ENCODE measurements around the gene NUP98.

Gene NUP98

DNA sequence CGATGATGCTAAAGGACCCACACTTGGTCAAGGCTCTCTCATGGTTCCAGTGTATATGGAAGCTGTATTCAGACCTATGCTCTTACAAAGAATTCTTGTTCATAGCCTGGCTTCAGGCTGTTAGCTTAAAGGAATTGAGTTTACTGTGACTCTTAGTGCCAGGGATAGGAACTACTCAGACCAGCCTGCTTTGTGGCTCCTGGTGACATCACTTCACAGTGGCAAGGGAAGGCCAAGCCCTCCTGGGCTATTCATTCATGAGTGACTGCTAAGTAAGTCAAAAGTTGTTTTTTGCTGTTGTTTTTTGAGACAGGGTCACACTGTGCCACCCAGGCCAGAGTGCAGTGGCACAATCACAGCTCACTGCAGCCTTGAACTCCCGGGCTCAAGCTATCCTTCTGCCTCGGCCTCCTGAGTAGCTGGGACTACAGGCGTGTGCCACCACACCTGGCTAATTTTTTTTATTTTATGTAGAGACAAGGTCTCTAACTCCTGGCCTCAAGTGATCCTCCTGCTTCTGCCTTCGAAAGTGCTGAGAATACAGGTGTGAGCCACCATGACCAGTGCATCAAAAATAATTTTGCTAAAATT, 165.2 kb downstream of the NUP98 start:
- no peak for DNase-seq

DNA sequence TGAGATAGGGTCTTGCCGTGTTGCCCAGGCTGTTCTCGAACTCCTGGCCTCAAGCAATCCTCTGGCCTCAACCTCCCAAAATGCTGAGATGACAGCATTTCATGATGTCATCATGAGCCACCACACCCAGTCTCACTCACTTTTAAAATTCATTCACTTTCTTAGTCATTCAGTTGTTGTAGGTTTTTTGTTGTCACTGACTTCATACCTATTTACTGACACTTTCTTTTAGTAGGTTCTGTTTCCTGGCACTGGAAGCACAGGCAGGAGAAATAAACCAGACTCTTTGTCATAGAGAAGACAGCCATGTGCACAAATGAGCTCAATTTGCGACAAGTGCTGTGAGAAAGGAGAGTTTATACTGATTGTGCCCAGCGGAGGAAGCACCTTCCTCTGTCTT, 166.0 kb downstream of the NUP98 start:
- DNase-seq, result no peak

DNA sequence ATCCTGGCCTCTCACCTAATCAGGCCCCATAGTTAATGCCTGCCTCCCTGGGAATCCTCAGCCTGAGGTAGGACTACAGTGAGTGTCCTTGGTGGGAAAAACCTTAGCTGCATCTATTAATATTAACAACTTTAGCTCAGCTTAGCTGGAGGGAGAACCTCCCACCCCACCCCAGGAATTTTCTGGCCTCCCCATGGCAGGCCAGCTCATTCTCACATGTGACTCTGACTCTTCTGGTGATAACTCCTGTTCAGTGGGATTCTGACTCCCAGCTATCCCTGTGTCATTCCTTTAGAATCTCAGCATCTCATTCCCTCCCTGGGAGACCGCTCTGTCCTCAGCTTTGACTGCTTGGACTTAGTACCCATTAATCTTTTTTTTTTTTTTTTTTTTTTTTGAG, 170.1 kb downstream of the NUP98 start:
- no peak for DNase-seq

DNA sequence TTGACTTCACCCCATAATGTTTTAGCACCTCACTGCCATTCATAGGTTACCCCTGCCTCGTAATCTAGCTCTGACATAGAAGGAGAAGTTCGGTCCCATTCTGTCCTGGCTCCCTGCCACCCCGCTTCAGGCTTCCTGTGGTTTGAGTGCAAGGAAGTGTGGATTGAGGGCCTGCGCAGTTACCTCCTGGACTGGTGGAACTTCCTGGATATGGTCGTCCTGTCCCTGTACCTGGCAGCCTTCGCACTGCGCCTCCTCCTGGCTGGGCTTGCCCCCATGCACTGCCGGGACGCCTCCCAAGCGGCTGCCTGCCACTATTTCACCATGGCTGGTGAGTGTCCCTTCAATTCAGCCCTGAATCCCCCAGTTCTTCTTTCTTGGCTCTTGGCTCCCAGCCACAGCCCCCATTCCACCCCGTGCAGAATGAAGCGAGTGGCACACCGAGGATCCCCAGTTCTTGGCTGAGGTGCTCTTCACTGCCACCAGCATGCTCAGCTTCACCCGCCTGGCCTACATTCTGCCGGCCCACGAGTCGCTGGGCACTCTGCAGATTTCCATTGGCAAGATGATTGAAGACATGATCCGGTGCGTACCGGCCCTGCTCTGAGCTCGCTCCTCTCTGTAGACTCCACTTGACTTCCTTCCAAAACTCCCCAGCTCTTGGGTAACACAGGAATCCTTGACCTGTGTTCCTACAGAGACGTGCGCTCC, 170.9 kb downstream of the NUP98 start:
- DNase-seq, result no peak
